ENCODE measurements around the gene TMEM119.

- TF ChIP-seq RFX5 (IDR thresholded peaks at IDR 0.05; ENCODE audit: low read length) (no peak), ZBTB33 (IDR thresholded peaks at IDR 0.05; ENCODE audit: borderline replicate concordance, low read depth) (no peak), EP300 (IDR thresholded peaks at IDR 0.05; ENCODE audit: borderline replicate concordance in 1 of 2, low read depth in 1 of 2, low read length in 1 of 2) (no peak), POLR2AphosphoS5 (IDR thresholded peaks at IDR 0.05; ENCODE audit: low read depth, low read length) (no peak), YY1 (IDR thresholded peaks at IDR 0.05; ENCODE audit: low read depth) (no peak), CHD2 (IDR thresholded peaks at IDR 0.05; ENCODE audit: low read length, partially characterized antibody) (no peak), REST (IDR thresholded peaks at IDR 0.05; ENCODE audit: low read depth, low read length) (no peak), CTCF (IDR thresholded peaks at IDR 0.05) (no peak), FOXJ3 (CRISPR knock-in tag; IDR thresholded peaks at IDR 0.05) (no peak), MXI1 (IDR thresholded peaks at IDR 0.05; ENCODE audit: low read depth, low read length) (no peak), NRF1 (IDR thresholded peaks at IDR 0.05; ENCODE audit: low read depth, low read length) (no peak), MAX (IDR thresholded peaks at IDR 0.05; ENCODE audit: low read depth) (no peak)
Observed at GRCh38 chr12:108600702-108601007, 2.8 kb upstream of the TMEM119 start.
